Measurements from ENCODE around the gene SPHK2.
"Not testable (repeated sequence)": the region's sequence is repeated elsewhere in the genome, so short reads cannot be mapped to it uniquely, and the experiment has no call there.

Gene SPHK2

DNA sequence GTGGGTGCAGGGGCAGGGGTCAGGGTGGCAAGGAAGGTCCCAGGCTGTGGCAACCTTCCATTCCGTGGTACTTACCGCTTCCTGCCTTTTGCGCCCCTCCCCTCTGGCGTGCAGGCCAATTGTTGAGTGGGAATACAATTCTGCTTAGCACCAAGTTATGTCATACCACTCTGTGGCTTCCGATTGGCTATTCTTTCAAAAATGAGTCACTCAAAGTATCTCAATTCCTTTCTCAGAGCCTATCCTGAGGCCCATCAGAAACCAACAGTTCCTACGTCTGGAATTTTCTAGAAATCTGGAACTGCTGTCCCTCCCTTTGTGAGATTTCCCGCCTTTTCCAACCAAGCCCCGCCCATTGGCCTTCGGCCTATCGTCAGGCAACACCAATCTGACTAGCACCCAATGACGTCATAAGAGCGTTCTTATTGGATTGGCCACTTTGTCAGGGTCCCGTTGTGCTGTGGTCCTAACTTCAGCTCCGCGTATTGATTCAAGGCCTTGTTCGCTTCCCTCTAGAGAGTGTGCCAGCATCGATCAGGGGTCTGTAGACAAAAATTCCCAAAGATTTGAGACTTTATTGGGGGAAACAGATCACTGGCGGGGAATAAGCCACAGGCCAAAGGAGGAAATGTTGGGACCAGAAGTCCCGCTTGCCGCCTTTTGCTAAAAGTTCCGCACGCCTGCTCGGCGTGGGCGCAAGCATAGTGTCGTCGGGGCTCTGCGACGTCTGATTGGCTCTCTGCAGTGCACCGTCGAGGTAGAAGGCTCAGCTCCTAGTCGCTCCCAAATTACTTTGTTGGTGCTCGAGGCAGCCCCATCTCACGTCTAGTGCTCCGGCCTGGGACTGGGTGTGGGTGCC is 41.8 kb downstream of the SPHK2 start:
- peak; percentile 94 for DNase-seq (ENCODE audit: low spot score)

DNA sequence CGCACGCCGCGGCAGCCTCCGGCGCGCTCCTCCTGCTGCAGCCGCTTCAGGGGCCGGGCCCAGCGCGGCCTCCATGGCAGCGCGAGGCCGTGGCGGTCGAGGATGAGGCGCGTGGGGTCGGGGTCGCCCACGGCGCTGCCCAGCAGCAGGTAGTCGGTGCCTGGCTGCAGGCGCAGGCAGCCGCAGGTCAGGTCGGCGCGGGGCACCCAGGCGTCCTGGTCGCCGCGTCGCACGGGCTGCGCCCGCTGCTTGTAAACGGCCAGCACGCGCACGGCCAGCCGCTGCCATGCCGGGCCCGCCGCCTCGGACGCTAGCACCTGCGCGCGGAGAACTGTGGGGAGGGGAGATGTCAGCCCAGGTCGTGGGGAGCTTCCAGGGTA is 42.4 kb downstream of the SPHK2 start:
- no peak for DNase-seq (ENCODE audit: low spot score)

DNA sequence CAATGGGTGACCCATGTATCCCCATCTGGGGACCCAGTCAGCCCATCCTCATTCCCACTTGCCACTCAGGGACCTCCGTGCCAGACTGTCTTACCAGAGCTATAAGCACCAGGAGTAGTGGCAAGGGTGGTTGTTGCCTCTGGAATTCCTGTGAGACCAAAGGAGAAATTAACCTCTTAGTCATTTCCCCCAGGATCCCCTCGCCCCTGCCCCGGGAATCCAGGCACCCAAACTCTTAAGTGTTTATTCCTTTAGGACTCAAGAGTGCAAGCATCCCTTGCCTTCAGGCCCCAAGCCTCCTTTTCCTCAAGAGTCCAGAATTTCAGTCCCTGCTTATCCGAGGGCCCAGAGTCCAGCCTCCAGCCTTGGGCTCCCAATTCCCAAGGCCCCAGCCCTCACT is 44.4 kb downstream of the SPHK2 start:
- no peak for DNase-seq (ENCODE audit: low spot score)

DNA sequence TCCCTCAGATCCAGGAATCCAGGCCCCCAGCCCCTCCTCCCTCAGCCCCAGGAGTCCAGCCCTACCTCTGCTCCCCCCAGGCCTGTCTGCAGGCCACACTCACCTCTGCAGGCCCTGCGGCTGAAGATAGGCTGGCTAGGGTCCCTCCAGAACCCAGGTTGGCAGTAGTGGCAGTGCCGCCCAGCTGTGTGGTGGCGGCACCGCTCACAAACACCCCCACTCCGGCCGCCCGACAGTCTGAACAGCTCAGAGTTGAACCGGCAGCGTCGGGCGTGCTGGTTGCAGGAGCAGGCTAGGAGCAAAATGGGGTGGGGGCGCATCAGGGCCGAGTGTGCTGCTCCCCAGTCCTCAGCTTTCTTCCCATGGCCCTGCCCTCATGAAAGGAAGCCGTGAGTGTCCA is 45.2 kb downstream of the SPHK2 start:
- no peak for DNase-seq (ENCODE audit: low spot score)

DNA sequence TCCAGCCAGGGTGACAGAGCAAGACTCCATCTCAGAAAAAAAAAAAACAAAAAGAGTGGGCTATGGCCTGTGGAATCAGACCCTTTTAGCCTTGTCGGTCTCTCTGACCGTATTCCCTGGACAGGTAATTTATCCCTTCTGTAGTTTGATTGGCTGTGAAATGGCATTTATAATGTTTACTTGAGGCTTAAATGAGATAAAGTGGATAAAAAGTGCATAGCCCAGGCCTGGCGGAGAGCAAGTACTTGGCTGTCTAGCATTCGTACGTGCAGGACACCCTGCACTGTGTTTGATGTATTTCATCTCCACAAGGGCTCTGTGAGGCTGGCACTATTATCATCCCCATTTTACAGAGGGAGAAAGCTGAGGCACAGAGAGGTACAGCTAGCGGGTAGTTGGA is 46.5 kb downstream of the SPHK2 start:
- DNase-seq (ENCODE audit: low spot score): no peak

DNA sequence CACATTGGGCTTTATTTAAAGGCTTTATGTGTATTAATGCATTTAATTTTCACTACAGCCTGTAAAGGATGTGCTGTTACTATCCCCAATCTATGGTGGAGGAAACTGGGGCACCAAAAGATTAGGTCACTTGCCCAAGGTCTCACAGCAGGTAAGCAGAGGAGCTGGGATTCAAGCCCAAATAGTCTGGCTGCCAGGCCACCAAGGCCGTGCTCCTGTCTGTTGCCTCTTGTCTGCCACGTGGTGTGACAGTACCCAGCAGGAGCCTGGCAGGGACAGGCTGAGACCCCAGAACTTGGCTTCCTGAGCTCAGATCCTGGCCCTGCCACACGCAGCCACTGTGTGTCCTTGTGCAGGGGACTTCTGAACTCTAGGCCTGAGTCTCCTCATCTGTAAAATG is 49.0 kb downstream of the SPHK2 start:
- no peak for DNase-seq (ENCODE audit: low spot score)

DNA sequence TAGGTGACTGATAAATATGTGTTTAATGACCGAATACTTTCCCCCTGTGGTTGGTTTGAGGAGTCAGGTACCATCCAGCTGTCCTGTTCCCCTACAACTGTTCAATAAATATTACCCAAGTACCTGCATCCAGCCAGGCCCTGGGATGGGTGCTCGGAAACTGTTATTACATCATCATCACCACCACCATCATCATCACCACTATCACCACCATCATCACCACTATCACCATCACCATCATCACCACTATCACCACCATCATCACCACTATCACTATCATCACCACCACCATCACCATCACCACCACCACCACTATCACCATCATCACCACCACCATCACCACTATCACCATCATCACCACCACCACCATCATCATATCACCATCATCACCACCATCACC is 49.5 kb downstream of the SPHK2 start:
- no peak for DNase-seq (ENCODE audit: low spot score)

DNA sequence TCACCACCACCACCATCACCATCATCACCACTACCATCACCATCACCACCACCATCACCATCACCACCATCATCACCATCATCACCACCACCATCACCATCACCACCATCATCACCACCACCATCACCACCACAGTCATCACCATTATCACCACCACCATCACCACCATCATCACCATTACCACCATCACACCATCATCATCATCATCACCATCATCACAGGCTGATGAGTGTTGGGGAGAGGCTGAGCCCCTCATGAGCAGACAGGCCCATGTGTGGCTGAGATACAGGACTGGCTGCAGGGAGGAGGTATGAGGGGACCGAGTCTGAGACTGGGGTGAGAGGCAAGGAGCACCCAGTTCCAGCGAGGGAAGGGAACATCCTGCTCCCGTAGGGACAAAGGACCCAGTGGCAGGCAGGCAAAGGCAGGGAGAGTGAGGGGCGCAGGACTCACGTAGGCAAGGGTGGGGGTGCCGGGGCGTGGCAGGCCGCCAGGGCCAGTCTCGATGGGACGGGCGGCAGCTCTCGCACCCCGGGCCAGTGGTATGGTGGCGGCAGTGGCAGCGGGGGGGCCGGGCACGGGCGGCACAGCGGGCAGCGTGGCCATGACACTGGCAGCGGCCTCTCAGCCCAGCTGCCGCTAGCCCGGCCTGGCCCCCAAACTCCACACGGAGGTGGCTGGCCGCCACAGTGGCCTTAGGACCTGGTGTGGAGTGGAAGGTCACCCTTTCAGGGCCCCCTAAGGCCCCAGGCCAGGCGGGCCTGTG is 50.8 kb downstream of the SPHK2 start:
- no peak for DNase-seq (ENCODE audit: low spot score)

DNA sequence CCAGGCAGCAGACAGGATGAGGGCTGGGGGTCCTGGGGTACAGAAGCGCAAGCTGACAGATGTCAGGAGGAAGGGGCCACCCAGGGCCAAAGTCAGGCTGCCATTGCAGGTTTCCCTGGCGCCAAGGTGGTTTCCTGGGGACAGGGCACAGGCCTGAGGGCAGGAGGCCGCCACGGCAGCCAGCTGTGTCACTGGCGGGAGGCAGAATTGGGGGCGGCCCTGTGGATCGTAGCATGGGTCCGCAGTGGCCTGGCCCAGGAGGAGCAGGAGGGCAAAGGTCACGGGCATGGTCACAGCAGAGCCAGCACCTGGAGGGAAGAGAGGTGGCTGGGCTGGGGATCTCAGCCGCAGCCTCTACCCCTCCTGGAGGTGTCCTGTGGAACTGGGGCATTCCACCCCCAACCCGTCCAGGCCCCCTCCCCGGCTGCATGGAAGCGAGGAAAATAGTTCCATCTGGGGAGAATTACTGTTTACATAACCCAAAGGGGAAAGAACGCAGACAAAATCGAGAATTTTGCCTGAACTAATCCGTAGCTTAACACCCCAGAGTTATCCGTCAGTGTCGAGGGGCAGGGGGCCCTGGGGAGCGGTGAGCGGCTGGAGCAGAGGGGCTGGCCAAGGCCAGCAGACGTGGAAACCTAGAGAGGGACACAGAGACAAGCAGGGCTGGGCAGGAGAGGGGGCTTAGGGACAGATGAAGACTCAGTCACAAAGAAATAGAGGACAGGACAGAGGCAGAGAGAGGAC is 51.6 kb downstream of the SPHK2 start:
- DNase-seq (ENCODE audit: low spot score): no peak

DNA sequence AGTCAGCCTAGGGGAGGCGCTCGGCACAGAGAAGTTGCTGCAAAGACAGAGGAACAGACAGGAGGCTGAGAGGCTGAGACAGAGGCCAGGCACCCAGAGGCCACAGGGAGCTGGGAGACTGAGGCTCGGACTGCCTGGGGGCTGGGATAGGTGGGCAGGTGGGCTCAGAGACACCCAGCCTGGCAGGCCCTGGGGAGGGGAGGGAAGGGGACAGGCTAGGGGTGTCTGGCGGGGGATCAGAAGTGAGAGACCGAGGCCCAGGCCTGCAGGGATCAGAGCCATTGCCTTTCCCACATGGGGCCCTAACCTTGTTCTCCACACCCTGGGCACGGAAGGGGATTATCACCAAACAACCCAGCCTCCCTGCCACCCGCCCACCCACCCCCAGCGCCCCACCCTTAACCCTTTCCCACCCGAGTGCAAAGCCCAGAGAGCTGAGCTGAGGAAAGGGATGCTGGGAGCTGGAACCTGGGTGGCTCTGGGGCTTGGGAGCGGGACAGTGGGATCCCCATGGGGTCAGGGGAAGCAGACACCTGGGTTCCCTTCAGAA is 52.2 kb downstream of the SPHK2 start:
- DNase-seq (ENCODE audit: low spot score): no peak

DNA sequence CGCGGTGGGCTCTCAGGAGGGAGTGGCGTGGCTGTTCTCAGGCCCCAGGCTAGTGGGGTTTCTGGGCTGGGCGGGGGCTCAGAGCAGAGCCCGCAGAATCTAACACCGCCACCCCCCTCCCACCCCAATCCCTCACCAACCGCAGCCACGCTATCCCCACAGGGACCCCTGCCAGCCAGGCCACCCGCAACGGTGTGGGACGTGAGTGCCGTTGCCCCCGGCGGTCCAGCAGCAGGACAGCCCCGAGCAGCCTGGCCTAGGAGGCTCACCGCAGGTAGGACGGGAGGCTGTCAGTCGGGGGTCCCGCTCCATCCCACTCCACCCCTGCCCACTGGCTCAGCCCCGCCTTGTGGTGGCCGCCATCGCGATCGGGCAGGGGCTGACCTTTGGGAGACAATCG is 53.7 kb downstream of the SPHK2 start, which contains the start of gene NTN5:
Gene NTN5, minus strand, starts transcription at position 24 of the 400 bp plus-strand sequence. CDS start 2,031 bp downstream, outside the sequence.
- DNase-seq (ENCODE audit: low spot score): no peak

DNA sequence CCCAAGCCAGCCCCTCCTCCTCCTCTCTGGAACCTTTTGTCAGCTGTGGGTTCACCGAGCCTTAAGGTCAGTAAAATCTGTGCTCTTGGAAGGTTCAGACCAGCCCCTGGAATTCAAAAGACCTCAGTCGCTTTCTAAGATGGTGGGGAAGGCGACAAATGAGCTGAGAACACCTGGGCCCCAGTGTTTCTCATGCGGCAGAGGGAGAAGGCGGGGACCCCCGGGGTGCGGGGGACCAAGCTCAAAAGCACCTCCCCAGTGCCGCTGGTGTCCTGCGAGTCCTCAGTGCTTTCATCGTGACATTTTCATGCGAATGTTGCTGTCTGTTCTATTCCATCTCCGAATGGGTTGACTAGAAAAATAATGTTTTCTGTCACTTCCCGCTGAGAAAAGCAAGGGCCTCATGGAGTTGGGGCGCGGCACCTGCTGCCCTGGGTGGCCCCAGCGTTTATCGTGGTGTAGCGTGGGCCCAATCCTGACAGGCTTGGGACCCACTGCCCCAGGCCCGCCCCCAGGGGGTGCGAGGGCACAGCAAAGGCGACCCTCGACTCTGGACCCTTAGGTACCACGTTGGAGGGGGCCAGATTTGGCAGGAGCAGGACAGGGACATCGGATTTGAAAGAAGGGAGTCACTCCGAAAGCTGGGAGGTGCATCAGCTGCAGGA is 54.3 kb downstream of the SPHK2 start:
- DNase-seq (ENCODE audit: low spot score): no peak

DNA sequence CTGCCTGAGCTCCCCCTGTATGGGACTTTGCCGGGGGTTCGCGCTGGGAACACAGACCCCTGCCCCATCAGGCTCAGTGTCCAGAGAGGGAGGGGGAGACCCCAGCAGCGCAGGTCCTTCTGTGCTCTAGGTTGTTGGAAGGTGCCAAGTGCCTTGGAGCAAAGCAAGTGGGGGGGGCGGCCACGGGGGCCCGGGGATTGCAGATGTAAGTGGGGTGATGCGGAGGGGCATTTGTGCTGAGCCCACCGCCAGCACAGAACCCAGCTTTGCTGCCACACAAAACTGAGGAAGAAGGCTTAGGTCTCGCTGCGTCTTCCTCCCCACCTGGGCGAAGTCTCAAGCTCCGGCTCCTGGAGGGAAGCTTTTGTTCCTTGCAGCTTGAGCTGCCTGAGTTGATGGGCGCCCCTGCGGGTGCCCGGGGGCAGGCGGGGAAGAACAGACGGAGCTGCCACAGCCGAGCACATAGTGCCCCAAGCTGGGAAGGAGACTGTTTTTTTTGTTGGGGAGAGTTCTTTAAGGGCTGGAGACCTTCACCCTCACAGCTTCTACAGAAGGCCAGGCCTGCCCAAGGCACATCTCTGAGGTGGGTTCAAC is 55.0 kb downstream of the SPHK2 start:
- no peak for DNase-seq (ENCODE audit: low spot score)

DNA sequence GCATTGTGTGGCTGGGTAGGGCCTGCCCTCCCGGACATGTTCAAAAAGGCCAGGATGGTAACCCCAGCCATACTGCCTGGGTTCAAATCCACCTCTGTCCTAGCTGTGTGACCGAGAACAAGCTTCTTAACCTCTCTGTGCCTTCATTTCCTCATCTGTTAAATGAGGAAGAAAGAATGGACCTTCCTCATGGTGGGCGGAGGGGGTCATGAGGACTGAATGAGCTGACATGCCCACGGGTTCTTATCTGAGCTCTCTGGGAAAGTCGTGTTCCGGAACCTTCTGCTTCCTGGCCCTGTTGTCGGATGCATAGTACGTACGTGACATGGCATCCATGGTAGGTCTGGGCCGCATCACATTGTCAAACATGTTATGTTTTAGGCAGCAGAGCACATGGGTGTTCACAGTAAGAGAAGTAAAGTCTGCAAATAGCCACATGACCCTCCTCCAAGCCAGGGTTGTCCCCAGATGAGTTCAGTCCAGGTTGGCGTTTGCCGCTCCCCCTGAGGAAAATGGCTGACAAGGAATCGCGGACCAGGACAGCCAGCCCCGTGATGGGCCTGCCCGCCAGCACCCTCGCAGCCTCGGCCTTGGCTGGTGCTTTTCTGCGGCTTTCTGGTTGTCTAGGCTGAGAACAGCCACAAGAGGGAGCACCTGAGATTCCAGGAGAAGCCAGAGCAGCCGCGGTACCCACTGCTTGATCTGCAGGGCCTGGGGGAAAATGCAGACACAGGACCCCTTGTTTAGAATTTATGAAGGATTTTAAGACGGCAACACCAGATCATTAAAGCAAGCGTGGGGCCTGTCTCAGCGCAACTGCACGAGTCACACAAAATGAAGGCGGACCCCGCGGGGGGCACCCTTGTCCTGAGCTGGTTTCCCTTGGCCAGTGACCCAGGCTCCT is 55.9 kb downstream of the SPHK2 start:
- DNase-seq (ENCODE audit: low spot score): peak; percentile 95

DNA sequence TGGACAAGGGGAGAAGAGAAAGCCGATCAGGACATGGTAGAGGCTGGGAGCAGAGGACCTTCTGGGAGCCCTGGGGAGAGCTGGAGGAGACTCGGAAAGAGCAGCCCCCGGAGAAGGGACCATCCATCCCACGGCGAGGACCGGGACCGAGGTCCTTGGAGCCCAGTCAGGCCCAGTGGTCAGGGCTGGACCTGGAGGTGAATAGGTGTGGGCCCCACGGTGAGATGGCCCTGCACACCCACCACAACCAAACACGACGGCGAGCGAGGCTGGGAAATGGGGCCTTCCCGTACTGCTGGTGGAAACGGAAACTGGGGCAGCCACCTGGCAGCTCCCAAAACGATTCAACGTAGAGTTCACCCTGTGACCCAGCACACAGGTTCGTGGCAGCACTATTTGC is 57.2 kb downstream of the SPHK2 start:
- no peak for DNase-seq (ENCODE audit: low spot score)

DNA sequence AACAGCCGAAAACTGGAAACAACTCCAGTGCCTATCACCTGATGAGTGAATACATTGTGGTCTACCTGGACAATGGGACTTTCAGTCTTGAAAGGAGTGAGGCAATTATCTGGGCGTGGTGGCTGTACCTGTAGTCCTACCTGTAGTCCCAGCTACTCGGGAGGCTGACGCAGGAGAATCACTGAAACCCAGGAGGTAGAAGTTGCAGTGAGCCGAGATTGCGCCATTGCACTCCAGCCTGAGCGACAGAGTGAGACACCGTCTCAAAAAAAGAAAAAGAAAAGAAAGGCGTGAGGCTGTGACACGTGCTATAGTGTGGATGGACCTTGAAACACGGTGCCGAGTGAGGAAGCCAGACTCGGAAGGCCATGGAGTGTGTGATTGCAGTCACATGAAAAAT is 57.6 kb downstream of the SPHK2 start:
- no peak for DNase-seq (ENCODE audit: low spot score)

DNA sequence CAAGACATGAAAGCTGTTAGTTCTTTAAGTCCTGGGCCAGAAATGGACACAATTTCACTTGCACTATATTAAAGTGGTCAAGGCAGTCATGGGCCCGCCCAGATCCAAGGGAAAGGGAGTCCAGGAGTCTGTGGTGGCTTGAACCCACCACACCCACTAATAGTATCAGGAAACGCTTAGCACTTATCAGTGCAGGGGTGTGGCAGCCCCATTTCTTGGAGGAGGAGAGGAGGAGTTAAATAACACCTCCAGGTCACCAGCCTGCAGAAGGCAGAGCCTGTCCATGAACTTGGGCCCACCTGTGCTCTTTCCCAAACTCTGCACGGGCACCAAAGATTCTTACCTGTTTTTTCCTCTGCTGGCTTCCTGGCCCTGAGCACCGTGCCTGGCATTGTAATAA is 58.9 kb downstream of the SPHK2 start:
- DNase-seq (ENCODE audit: low spot score): no peak

DNA sequence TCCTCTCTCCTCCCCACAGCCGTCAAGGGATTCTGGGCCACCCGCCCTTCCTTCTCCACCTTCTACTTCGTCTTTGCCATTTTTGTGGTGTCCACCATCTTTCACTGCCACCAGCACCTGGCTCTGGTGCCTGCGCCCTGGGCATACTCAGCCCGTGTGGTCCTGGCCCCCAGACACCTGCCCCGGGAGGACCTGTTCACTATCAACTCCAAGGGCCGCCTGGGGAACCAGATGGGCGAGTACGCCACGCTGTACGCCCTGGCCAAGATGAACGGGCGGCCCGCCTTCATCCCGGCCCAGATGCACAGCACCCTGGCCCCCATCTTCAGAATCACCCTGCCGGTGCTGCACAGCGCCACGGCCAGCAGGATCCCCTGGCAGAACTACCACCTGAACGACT is 60.7 kb downstream of the SPHK2 start:
- DNase-seq (ENCODE audit: low spot score): not testable (repeated sequence)

Measured in hepatic stellate cell (primary cell).